ENCODE results near the gene CHMP6.
A peak's percentile ranks its signal among the peaks of the same experiment; 100 is the strongest.

The CHMP6 gene

DNA sequence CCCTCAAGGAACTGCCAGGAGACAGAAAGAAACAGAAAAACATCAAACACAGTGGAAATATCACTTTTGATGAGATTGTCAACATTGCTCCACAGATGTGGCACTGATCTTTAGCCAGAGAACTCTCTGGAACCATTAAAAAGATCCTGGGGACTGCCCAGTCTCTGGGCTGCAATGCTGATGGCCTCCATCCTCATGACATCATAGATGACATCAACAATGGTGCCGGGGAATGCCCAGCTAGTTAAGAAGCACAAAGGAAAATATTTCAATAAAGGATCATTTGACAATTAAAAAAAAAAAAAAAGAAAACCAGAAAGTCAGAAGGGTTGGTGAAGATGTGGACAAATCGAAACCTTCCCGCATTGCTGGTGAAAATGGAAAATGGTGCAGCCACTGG is 14.9 kb upstream of the CHMP6 start:
- no peak for DNase-seq
- Mint-ChIP-seq H3K27me3 (peaks cover 10% of the 10 kb centered on the region), H3K9me3 (peaks cover 5% of the 10 kb centered on the region), H3K4me1 (ENCODE audit: low read depth) (peaks cover 12% of the 10 kb centered on the region), H3K4me3 (no peak overlapping the region), H3K27ac (no peak overlapping the region), H3K36me3 (ENCODE audit: low read depth) (no peaks in the 10 kb centered on the region)

- Mint-ChIP-seq H3K4me3 (no peak overlapping the region), H3K27me3 (peaks cover 10% of the 10 kb centered on the region), H3K9me3 (peaks cover 5% of the 10 kb centered on the region), H3K27ac (no peak overlapping the region), H3K4me1 (ENCODE audit: low read depth) (peaks cover 12% of the 10 kb centered on the region), H3K36me3 (ENCODE audit: low read depth) (no peaks in the 10 kb centered on the region)
- DNase-seq = no peak
Observed at GRCh38 chr17:80977172-80977571, 14.5 kb upstream of the CHMP6 start.

DNA sequence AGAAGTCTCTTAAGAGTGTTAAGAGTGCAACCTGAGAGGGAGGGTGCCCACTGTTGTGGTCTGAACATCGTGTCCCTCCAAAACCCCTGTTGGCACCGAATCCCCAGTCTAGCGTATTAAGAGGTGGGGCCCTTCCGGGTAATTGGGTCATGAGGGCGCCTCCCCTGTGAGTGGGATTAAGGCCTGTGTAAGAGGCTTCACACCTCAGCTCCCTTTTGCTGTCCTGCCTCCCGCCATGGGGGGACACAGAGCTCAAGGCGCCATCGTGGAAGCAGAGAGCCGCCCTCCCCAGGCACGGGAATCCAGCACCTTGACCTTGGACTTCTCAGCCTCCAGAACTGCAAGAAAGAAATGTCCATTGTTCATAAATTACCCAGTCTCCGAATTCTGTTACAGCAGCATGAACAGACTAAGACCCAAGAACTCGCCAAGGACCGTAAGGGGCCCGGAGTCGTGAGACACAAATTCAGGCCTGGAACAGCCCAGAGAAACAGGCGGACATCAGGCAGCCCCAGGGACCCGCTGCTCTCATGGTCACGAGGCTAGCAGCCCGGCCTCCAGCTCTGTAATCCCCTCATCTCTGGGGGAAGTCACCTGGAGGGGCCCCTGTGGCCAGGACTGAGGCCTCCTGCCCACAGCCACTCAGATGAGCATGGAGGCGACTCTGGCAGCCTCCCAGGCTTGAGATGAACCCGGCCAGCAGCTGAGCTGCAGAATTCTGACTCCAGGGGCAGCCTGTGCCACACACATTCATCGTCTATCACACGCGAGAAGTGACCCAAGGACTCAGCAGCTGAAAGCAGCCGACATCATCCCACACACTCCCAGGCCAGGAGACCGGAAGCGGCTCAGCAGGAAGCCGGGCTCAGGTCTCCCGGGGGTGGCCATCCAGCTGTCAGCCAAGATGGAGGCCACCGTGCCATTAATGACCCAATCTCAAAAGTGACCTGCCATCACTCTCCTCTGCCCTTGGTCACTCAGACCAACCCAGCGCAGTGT is 12.8 kb upstream of the CHMP6 start:
- DNase-seq = no peak
- Mint-ChIP-seq H3K36me3 (ENCODE audit: low read depth) (no peaks in the 10 kb centered on the region), H3K4me1 (ENCODE audit: low read depth) (peaks cover 12% of the 10 kb centered on the region), H3K4me3 (no peak overlapping the region), H3K27me3 (peaks cover 10% of the 10 kb centered on the region), H3K27ac (peak overlapping the region; percentile 47), H3K9me3 (peaks cover 5% of the 10 kb centered on the region)

- Mint-ChIP-seq H3K27ac (peak overlapping the region; percentile 86), H3K27me3 (peaks cover 8% of the 10 kb centered on the region), H3K36me3 (ENCODE audit: low read depth) (no peaks in the 10 kb centered on the region), H3K4me1 (ENCODE audit: low read depth) (peaks cover 12% of the 10 kb centered on the region), H3K9me3 (peaks cover 5% of the 10 kb centered on the region), H3K4me3 (no peak overlapping the region)
- DNase-seq = no peak
Observed at GRCh38 chr17:80979547-80980378, 11.9 kb upstream of the CHMP6 start.

DNA sequence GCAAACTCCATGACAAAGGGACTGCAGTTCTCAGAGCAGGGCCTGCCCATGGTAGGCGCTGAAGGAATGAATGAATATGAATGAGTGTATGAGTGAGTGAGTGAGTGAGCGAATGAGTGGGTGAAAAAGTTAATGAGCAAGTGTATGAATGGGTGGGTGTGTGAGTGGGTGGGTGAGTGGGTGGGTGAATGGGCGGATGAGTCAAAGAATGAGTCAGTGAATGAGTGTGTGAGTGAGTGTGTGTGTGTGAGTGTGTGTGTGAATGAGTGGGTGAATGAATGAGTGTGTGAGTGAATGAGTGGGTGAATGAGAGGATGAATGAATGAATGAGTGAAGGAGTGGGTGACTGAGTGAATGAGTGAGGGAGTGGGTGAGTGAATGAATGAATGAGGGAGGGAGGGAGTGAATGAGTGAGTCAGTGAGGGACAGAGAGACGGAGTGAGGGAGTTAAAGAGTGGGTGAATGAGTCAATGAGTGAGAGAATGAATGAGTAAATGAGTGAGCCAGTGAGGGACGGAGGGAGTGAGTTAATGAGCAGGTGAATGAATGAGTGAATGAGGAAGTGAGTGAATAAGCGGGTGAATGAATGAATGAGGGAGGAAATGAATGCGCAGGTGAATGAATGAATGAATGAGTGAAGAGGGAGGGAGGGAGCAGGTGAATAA is 11.1 kb upstream of the CHMP6 start:
- H3K27ac Mint-ChIP-seq = peak overlapping the region; percentile 86
- no peaks in the 10 kb centered on the region for H3K36me3 Mint-ChIP-seq (ENCODE audit: low read depth)
- peaks cover 5% of the 10 kb centered on the region for H3K9me3 Mint-ChIP-seq
- no peak for DNase-seq
- H3K27me3 Mint-ChIP-seq = peaks cover 3% of the 10 kb centered on the region
- no peak overlapping the region for H3K4me3 Mint-ChIP-seq
- peaks cover 12% of the 10 kb centered on the region for H3K4me1 Mint-ChIP-seq (ENCODE audit: low read depth)

GRCh38 chr17:80981062-80981902 is 10.4 kb upstream of the CHMP6 start:
- peak overlapping the region; percentile 86 for H3K27ac Mint-ChIP-seq
- DNase-seq = peak; percentile 73
- H3K4me1 Mint-ChIP-seq (ENCODE audit: low read depth) = peaks cover 12% of the 10 kb centered on the region
- no peaks in the 10 kb centered on the region for H3K36me3 Mint-ChIP-seq (ENCODE audit: low read depth)
- no peak overlapping the region for H3K4me3 Mint-ChIP-seq
- peaks cover 3% of the 10 kb centered on the region for H3K27me3 Mint-ChIP-seq
- peaks cover 5% of the 10 kb centered on the region for H3K9me3 Mint-ChIP-seq

GRCh38 chr17:80981929-80982425 is 9.7 kb upstream of the CHMP6 start:
- DNase-seq = no peak
- Mint-ChIP-seq H3K36me3 (ENCODE audit: low read depth) (no peaks in the 10 kb centered on the region), H3K27ac (no peak overlapping the region), H3K9me3 (peaks cover 5% of the 10 kb centered on the region), H3K27me3 (peaks cover 5% of the 10 kb centered on the region), H3K4me3 (no peak overlapping the region), H3K4me1 (ENCODE audit: low read depth) (peaks cover 12% of the 10 kb centered on the region)

DNA sequence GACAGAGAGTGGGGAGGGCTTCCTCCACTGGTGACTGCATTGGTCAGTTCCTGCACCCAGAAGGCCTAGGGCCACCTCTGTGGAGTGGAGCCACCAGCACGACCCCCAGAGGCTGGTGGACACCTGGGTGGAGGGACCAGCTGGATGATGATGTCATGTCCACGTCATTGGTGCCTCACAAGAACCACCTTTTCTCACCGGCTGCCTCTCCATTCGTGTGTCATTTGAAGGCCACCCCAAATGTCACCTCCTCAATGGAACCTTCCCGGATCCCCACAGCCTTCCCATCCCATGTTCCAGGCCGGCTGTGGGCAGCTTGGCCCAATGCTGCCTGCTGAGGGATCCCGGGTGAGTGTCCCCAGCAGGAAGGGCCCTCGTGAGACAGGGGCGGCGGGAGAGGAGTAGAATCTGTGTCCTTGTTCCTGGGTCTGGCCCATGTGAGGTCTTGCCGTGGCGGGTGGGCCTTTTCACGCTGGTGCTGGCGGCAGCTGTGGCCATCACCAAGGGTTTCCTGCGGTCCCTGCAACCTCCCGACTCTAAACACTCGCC is 9.1 kb upstream of the CHMP6 start:
- DNase-seq = no peak
- Mint-ChIP-seq H3K4me1 (ENCODE audit: low read depth) (peaks cover 12% of the 10 kb centered on the region), H3K9me3 (peaks cover 5% of the 10 kb centered on the region), H3K27ac (no peak overlapping the region), H3K36me3 (ENCODE audit: low read depth) (no peaks in the 10 kb centered on the region), H3K4me3 (no peak overlapping the region), H3K27me3 (peaks cover 6% of the 10 kb centered on the region)

GRCh38 chr17:80983545-80983944 is 8.1 kb upstream of the CHMP6 start:
- peaks cover 5% of the 10 kb centered on the region for H3K9me3 Mint-ChIP-seq
- H3K4me1 Mint-ChIP-seq (ENCODE audit: low read depth) = peaks cover 12% of the 10 kb centered on the region
- H3K27me3 Mint-ChIP-seq = peaks cover 6% of the 10 kb centered on the region
- no peak for DNase-seq
- no peaks in the 10 kb centered on the region for H3K36me3 Mint-ChIP-seq (ENCODE audit: low read depth)
- H3K4me3 Mint-ChIP-seq = no peak overlapping the region
- no peak overlapping the region for H3K27ac Mint-ChIP-seq

DNA sequence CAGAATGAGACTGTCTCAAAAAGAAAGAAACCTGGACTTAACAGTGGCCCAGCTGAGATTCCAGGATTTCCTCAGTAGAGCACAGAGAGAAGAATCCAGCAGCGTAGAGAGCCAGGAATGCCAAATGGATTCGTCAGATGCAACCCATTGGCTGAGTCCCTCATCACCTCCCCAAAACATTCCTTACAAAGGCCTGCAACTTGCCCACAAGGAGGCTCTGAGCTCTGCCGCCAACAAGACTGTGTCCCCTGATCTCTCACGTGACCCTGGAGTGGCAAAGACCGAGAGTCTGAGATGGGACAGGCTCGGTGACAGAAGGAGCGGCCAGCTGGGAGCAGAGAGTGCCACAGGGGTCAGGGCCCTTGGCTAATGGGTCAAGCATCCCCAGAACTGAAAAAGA is 6.9 kb upstream of the CHMP6 start:
- DNase-seq = no peak
- Mint-ChIP-seq H3K27me3 (peaks cover 6% of the 10 kb centered on the region), H3K4me1 (ENCODE audit: low read depth) (peaks cover 18% of the 10 kb centered on the region), H3K27ac (no peak overlapping the region), H3K36me3 (ENCODE audit: low read depth) (no peaks in the 10 kb centered on the region), H3K4me3 (no peak overlapping the region), H3K9me3 (peaks cover 5% of the 10 kb centered on the region)

DNA sequence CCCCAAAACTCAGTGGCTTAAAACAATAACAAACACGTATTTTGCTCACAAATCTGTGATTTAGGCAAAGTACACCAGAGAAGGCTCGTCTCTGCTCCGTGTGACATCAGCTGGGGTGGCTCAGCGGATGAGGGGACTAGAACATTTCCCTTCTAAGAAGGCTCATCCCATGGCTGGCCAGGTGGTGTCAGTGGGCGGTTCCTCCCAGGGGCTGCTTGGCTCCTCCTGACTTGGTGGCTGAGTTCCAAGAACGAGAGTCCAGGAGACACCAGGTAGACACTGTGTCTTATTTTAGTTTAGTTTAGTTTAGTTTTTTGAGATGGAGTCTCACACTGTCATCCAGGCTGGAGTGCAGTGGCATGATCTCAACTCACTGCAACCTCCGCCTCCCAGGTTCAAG is 5.6 kb upstream of the CHMP6 start:
- no peaks in the 10 kb centered on the region for H3K36me3 Mint-ChIP-seq (ENCODE audit: low read depth)
- no peak overlapping the region for H3K27ac Mint-ChIP-seq
- H3K4me3 Mint-ChIP-seq = no peak overlapping the region
- no peak for DNase-seq
- H3K27me3 Mint-ChIP-seq = peaks cover 3% of the 10 kb centered on the region
- no peaks in the 10 kb centered on the region for H3K9me3 Mint-ChIP-seq
- peaks cover 15% of the 10 kb centered on the region for H3K4me1 Mint-ChIP-seq (ENCODE audit: low read depth)

GRCh38 chr17:80986816-80987475 is 4.7 kb upstream of the CHMP6 start:
- H3K27ac Mint-ChIP-seq = no peak overlapping the region
- no peaks in the 10 kb centered on the region for H3K9me3 Mint-ChIP-seq
- no peak overlapping the region for H3K4me3 Mint-ChIP-seq
- H3K27me3 Mint-ChIP-seq = peaks cover 3% of the 10 kb centered on the region
- peaks cover 17% of the 10 kb centered on the region for H3K4me1 Mint-ChIP-seq (ENCODE audit: low read depth)
- no peak for DNase-seq
- H3K36me3 Mint-ChIP-seq (ENCODE audit: low read depth) = no peaks in the 10 kb centered on the region

DNA sequence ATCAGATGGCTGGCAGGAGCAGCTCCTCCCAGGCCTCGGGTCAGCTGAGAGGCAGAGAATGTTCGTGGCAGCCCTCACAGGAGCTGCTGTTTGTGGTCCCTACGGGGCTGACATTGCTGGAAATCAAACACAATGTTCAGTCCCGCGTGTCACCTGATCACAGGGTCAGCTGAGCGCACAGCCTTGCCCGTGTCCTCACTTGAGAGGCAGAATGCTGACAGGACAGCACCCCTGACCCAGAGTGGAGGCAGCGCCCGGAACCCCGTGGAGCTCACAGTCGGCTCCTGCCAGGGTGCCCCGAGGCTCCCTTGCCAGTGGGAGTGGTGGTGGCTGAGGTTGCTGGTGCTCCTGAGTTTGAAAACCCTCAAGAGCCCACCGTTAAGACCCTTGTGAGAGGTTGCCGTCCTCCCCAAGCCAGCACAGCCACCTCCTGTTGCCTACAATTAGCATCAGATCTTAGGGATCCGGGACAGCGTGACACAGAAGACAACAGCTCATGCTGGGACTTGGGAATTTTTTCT is 3.6 kb upstream of the CHMP6 start:
- Mint-ChIP-seq H3K27me3 (peaks cover 3% of the 10 kb centered on the region), H3K9me3 (no peaks in the 10 kb centered on the region), H3K4me3 (no peak overlapping the region), H3K36me3 (ENCODE audit: low read depth) (peaks cover 2% of the 10 kb centered on the region), H3K27ac (no peak overlapping the region), H3K4me1 (ENCODE audit: low read depth) (peaks cover 20% of the 10 kb centered on the region)
- DNase-seq = no peak

Measured in activated T-cell treated with anti-CD3 and anti-CD28 coated beads, Interleukin-2, amount 50 U/mL, for 24 hours (primary cell).